ENCODE measurements around the gene WWOX. TPM values are rescaled to one million over a fixed set of nuclear protein-coding genes. Genes with fewer than 3 reads are reported as not detected.

WWOX gene
- total RNA-seq, 1 experiment from 2014 or later = 28.3 TPM

DNA sequence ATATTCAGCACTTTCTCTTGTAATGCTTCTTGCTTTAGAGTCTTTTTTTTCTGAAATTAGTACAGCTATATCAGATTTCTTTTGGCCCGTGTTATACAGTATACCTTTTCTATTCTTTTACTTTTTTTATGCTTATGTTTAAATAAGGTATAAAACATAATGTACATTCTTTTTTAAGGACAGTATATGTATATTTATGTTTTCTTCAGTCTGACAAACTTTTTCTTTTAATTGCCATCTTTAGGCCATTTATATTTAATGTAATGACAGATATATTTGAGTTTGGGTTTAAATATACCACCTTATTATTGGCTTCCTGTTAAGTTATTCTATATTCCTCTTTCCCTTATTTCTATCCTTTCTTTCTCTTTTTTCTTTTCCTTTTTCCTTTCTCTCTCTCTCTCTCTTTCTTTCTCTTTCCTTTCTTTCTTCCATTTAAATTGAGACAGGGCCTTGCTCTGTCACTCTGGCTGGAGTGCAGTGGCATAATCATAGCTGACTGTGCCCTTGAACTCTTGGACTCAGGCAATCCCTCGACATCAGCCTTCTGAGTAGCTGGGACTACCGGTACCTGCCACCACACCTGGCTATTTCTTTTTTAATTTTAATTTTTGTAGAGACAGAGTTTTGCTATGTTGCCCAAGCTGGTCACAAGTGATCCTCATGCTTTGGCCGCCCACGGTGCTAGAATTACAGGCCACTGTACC is 61.7 kb downstream of the WWOX start:
- DNase-seq (no peak), ATAC-seq (no peak)
- TF ChIP-seq EZH2 (IDR thresholded peaks at IDR 0.05; ENCODE audit: low read length, unreplicated experiment) (no peak), EZH2phosphoT487 (IDR thresholded peaks at IDR 0.05; ENCODE audit: borderline replicate concordance, low read length) (no peak)
- TF ChIP-seq, protein P1, sequence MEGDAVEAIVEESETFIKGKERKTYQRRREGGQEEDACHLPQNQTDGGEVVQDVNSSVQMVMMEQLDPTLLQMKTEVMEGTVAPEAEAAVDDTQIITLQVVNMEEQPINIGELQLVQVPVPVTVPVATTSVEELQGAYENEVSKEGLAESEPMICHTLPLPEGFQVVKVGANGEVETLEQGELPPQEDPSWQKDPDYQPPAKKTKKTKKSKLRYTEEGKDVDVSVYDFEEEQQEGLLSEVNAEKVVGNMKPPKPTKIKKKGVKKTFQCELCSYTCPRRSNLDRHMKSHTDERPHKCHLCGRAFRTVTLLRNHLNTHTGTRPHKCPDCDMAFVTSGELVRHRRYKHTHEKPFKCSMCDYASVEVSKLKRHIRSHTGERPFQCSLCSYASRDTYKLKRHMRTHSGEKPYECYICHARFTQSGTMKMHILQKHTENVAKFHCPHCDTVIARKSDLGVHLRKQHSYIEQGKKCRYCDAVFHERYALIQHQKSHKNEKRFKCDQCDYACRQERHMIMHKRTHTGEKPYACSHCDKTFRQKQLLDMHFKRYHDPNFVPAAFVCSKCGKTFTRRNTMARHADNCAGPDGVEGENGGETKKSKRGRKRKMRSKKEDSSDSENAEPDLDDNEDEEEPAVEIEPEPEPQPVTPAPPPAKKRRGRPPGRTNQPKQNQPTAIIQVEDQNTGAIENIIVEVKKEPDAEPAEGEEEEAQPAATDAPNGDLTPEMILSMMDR (conservative IDR thresholded peaks at IDR 0.05; ENCODE audit: low read depth, low read length) = no peak
- H3K4me3 ChIP-seq (ENCODE audit: low read length) = no peak overlapping the region
- no peaks in the 10 kb centered on the region for H3K9me2 ChIP-seq (replicated peaks; ENCODE audit: low read length)
- H3K27ac ChIP-seq (ENCODE audit: low read length) = no peak overlapping the region
- no peaks in the 10 kb centered on the region for H4K20me1 ChIP-seq (ENCODE audit: low read length)
- no peaks in the 10 kb centered on the region for H3K36me3 ChIP-seq (ENCODE audit: low read depth, low read length)
- no peaks in the 10 kb centered on the region for H3K9me3 ChIP-seq (ENCODE audit: low read length)
- intact Hi-C loops (cut with micrococcal nuclease) = no loop called here
- H3F3A ChIP-seq (ENCODE audit: low read length, unreplicated experiment) = no peaks in the 10 kb centered on the region
- H3K4me2 ChIP-seq (ENCODE audit: low read length) = no peak overlapping the region
- ChIA-PET POLR2A (ENCODE audit: unreplicated experiment) (no interaction called here), CTCF (no interaction called here)
- H3K9ac ChIP-seq (ENCODE audit: low read length) = no peak overlapping the region
- H3K27me3 ChIP-seq (ENCODE audit: low read length) = no peaks in the 10 kb centered on the region
- BruUV-seq (replicated peaks) = no TSS peak
- H3K79me2 ChIP-seq (ENCODE audit: low read length) = no peaks in the 10 kb centered on the region
- H3K4me1 ChIP-seq (ENCODE audit: insufficient read depth, low read length) = no peaks in the 10 kb centered on the region
- no peak overlapping the region for H2AFZ ChIP-seq (ENCODE audit: low read length)

DNA sequence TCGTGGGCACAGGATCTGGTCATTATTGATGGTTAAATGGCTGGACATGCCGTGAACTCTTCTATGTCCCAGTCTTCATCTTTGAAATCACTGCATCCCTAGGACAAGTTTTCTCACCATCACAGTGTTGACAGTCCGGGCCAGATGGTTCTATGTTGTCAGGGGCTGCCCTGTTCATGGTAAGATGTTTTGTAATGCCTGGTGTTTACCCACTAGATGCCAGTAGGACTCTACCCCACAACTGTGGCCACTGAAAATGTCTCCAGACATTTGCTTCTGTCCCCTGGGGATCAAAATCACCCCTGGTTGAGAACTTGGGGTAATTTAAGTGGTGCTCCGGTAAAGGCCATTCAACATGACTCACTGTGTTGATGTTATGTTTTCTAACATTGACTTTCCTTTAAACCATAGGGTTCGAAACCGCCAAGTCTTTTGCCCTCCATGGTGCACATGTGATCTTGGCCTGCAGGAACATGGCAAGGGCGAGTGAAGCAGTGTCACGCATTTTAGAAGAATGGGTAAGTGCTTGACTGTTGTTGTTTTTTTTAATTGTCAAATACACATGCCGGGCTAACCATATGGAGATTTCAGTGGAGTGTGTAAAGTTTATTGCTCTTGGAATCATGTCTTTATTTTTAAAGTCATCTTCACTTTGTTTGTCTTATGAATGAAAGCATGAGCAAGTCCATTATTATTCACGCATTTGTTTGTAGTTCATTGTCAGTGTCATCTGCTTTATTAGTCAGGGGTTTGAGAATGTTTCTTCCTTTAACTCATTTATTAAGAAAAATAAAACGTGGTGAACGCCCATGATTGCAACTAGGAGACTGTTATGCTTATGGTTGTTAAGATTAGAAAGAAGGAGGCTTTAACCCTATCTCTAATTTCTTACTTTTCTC is 64.6 kb downstream of the WWOX start:
- Histone ChIP-seq H2AFZ (ENCODE audit: low read length) (no peak overlapping the region), H3K79me2 (ENCODE audit: low read length) (no peaks in the 10 kb centered on the region), H4K20me1 (ENCODE audit: low read length) (no peaks in the 10 kb centered on the region), H3K36me3 (ENCODE audit: low read depth, low read length) (no peaks in the 10 kb centered on the region), H3K4me3 (ENCODE audit: low read length) (no peak overlapping the region), H3K4me1 (ENCODE audit: insufficient read depth, low read length) (no peaks in the 10 kb centered on the region), H3K9me3 (ENCODE audit: low read length) (no peaks in the 10 kb centered on the region), H3K9ac (ENCODE audit: low read length) (no peak overlapping the region), H3K27ac (ENCODE audit: low read length) (no peak overlapping the region), H3K27me3 (ENCODE audit: low read length) (no peaks in the 10 kb centered on the region), H3K4me2 (ENCODE audit: low read length) (no peak overlapping the region), H3K9me2 (replicated peaks; ENCODE audit: low read length) (no peaks in the 10 kb centered on the region), H3F3A (ENCODE audit: low read length, unreplicated experiment) (no peaks in the 10 kb centered on the region)
- intact Hi-C loops (cut with micrococcal nuclease) = no loop called here
- TF ChIP-seq EZH2 (IDR thresholded peaks at IDR 0.05; ENCODE audit: low read length, unreplicated experiment) (no peak), EZH2phosphoT487 (IDR thresholded peaks at IDR 0.05; ENCODE audit: borderline replicate concordance, low read length) (no peak)
- TF ChIP-seq, protein P1 (conservative IDR thresholded peaks at IDR 0.05; ENCODE audit: low read depth, low read length) = no peak
- ChIA-PET POLR2A (ENCODE audit: unreplicated experiment) (no interaction called here), CTCF (no interaction called here)
- DNase-seq (no peak), ATAC-seq (no peak)
- no TSS peak for BruUV-seq (replicated peaks)
